MM.1S (cell line): ENCODE results near the gene OLIG2.
A peak's percentile ranks its signal among the peaks of the same experiment; 100 is the strongest.

Experiments used
- DNase-seq: peaks from one replicate; pipeline ENCODE4 v3.0.0-alpha.2; 2015
- H2AFZ ChIP-seq: fragments of 300-600 bp; sonication (generic); 2 replicates; pipeline ENCODE4 v1.6.0; 2016; ENCODE audit warnings: antibody characterized with exemption, low read length
- H3F3A ChIP-seq: fragments of 300-600 bp; sonication (generic); 2 replicates; pipeline ENCODE4 v1.6.1; 2016; ENCODE audit warnings: mild to moderate bottlenecking, antibody characterized with exemption, low read length, moderate library complexity, mixed read lengths; ENCODE audit not compliant: insufficient read depth
- H3K27ac ChIP-seq: fragments of 300-600 bp; sonication (generic); 2 replicates; pipeline ENCODE4 v1.5.1; 2016; ENCODE audit warnings: mild to moderate bottlenecking, low read length
- H3K27me3 ChIP-seq: fragments of 300-600 bp; sonication (generic); replicated peaks from 2 replicates; pipeline ENCODE4 v1.6.0; 2016; ENCODE audit warnings: low read length; ENCODE audit not compliant: insufficient read depth
- H3K36me3 ChIP-seq: fragments of 300-600 bp; sonication (generic); replicated peaks from 2 replicates; pipeline ENCODE4 v1.6.1; 2016; ENCODE audit warnings: mild to moderate bottlenecking, low read length, mixed read lengths; ENCODE audit not compliant: insufficient read depth
- H3K4me1 ChIP-seq: fragments of 300-600 bp; sonication (generic); 2 replicates; pipeline ENCODE4 v1.6.1; 2016; ENCODE audit warnings: low read length, mixed read lengths
- H3K4me2 ChIP-seq: fragments of 300-600 bp; sonication (generic); 2 replicates; pipeline ENCODE4 v1.6.0; 2016; ENCODE audit warnings: low read depth, low read length
- H3K4me3 ChIP-seq: fragments of 300-600 bp; sonication (generic); 2 replicates; pipeline ENCODE4 v1.5.1; 2016; ENCODE audit warnings: low read length, mixed read lengths
- H3K79me2 ChIP-seq: fragments of 300-600 bp; sonication (generic); 2 replicates; pipeline ENCODE4 v1.6.1; 2016; ENCODE audit warnings: mixed run types, low read length, mixed read lengths
- H3K9ac ChIP-seq: fragments of 300-600 bp; sonication (generic); 2 replicates; pipeline ENCODE4 v1.6.1; 2016; ENCODE audit warnings: low read length, mixed read lengths
- H3K9me2 ChIP-seq: fragments of 300-600 bp; sonication (generic); replicated peaks from 2 replicates; pipeline ENCODE4 v1.6.1; 2016; ENCODE audit warnings: mild to moderate bottlenecking, low read length, mixed read lengths; ENCODE audit not compliant: insufficient read depth
- H3K9me3 ChIP-seq: fragments of 300-600 bp; sonication (generic); replicated peaks from 2 replicates; pipeline ENCODE4 v1.6.1; 2016; ENCODE audit warnings: mild to moderate bottlenecking, low read length, mixed read lengths; ENCODE audit not compliant: insufficient read depth
- H4K20me1 ChIP-seq: fragments of 300-600 bp; sonication (generic); 2 replicates; pipeline ENCODE4 v1.6.1; 2016; ENCODE audit warnings: mild to moderate bottlenecking, low read length, moderate library complexity, mixed read lengths; ENCODE audit not compliant: insufficient read depth
- EZH2 ChIP-seq: fragments of 300-600 bp; sonication (generic); optimal IDR thresholded peaks from 2 replicates; pipeline ENCODE3; 2017; ENCODE audit warnings: low read depth, mild to moderate bottlenecking, antibody characterized with exemption, low read length, mixed read lengths
- EZH2phosphoT487 ChIP-seq: fragments of 300-600 bp; sonication (generic); IDR thresholded peaks from 2 replicates; pipeline ENCODE4 v1.6.1; 2018; ENCODE audit warnings: antibody characterized with exemption, low read length
- TF ChIP-seq, protein P1 (sequence below): fragments of 300-600 bp; sonication (generic); IDR thresholded peaks from 2 replicates; pipeline ENCODE4 v1.5.1; 2016; ENCODE audit warnings: antibody characterized with exemption, low read length, mixed read lengths

Gene OLIG2

DNA sequence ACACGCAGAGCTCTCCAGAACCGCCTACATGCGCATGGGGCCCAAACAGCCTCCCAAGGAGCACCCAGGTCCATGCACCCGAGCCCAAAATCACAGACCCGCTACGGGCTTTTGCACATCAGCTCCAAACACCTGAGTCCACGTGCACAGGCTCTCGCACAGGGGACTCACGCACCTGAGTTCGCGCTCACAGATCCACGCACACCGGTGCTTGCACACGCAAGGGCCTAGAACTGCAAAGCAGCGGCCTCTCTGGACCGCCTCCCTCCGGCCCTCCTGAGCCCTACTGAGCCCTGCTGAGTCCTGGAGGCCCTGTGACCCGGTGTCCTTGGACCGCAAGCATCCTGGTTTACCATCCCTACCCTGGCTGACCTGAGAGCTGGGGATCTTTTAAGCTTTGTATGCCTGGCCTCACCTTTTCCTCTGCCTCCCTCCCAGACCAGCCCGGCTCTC, 8.3 kb downstream of the OLIG2 start:
- Histone ChIP-seq H2AFZ (no peak overlapping the region), H3K9ac (no peak overlapping the region)

DNA sequence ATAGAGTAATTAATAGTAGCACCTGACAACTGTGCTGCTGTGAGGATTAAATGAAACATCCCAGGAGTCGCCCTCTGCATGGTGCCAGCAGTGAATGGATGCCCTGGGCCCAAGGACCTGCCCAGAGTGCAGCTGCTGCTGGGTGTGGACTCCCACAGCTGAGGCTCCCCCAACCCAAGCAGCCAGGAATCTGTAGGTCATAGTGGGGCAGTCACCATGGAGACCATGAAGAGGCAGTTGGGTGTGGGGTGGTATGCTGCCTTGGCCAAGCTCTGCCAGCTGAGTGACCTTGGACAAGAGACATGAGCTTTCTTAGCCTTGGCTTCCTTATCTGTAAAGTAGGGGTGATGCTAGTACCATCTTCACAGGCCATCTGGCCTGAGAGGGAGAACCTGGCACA, 9.4 kb downstream of the OLIG2 start:
- Histone ChIP-seq H3K79me2 (no peaks in the 10 kb centered on the region), H3K4me2 (no peak overlapping the region), H2AFZ (no peak overlapping the region), H3K27ac (no peak overlapping the region), H4K20me1 (no peaks in the 10 kb centered on the region), H3K9me2 (no peaks in the 10 kb centered on the region), H3K9me3 (no peaks in the 10 kb centered on the region), H3K4me1 (peaks cover 17% of the 10 kb centered on the region), H3K27me3 (no peaks in the 10 kb centered on the region), H3K9ac (no peak overlapping the region), H3K4me3 (no peak overlapping the region), H3F3A (no peaks in the 10 kb centered on the region), H3K36me3 (no peaks in the 10 kb centered on the region)
- TF ChIP-seq, protein P1, sequence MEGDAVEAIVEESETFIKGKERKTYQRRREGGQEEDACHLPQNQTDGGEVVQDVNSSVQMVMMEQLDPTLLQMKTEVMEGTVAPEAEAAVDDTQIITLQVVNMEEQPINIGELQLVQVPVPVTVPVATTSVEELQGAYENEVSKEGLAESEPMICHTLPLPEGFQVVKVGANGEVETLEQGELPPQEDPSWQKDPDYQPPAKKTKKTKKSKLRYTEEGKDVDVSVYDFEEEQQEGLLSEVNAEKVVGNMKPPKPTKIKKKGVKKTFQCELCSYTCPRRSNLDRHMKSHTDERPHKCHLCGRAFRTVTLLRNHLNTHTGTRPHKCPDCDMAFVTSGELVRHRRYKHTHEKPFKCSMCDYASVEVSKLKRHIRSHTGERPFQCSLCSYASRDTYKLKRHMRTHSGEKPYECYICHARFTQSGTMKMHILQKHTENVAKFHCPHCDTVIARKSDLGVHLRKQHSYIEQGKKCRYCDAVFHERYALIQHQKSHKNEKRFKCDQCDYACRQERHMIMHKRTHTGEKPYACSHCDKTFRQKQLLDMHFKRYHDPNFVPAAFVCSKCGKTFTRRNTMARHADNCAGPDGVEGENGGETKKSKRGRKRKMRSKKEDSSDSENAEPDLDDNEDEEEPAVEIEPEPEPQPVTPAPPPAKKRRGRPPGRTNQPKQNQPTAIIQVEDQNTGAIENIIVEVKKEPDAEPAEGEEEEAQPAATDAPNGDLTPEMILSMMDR = no peak
- DNase-seq = no peak

More for the DNA sequence above, 8.3 kb downstream of the OLIG2 start:
- H4K20me1 ChIP-seq = no peaks in the 10 kb centered on the region
- H3K27me3 ChIP-seq = peaks cover 6% of the 10 kb centered on the region
- H3K79me2 ChIP-seq = no peaks in the 10 kb centered on the region
- H3K4me2 ChIP-seq = no peak overlapping the region
- no peak for DNase-seq
- peaks cover 17% of the 10 kb centered on the region for H3K4me1 ChIP-seq
- no peak overlapping the region for H3K27ac ChIP-seq
- H3K4me3 ChIP-seq = no peak overlapping the region
- H3F3A ChIP-seq = no peaks in the 10 kb centered on the region
- H3K9me2 ChIP-seq = no peaks in the 10 kb centered on the region
- no peaks in the 10 kb centered on the region for H3K36me3 ChIP-seq
- TF ChIP-seq EZH2 (no peak), EZH2phosphoT487 (no peak)
- TF ChIP-seq, protein P1 = no peak
- H3K9me3 ChIP-seq = no peaks in the 10 kb centered on the region

DNA sequence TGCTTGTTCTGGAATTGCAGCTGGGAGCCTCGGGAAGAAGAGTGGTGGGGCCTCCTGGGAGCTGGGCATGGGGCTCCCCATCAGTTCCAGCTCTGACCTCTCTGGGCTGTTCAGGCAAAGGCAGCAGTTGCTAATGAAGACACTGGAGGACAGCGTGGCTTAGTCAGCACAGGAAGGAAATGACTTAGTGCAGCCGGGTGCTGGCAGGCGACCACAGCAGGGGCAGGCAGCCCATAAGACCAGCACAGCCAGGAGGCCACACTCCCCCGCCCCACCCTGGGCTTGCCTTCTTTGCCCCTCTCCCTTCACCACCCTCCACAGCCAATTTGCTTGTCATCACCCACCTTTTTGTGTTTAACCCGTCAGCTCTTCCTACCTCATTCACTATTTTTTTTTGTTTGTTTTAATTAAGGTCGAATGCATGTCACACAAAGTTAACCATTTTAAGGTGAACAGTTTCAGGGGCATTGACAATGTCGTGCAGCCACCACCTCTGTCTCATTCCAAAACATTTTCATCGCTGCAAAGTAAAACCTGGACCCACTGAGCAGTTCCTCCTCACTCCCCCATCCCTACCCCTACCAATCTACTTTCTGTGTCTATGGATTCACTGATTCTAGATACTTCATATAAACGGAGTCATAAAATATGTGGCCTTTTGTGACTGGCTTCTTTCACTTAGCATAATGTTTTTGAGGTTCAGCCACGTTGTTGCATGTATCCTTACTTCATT, 10.9 kb downstream of the OLIG2 start:
- peak overlapping the region; percentile 86 for H3K4me2 ChIP-seq
- TF ChIP-seq, protein P1 = no peak
- no peak for TF ChIP-seq EZH2phosphoT487
- TF ChIP-seq EZH2 = no peak

More for the DNA sequence above, 10.9 kb downstream of the OLIG2 start:
- DNase-seq = peak; percentile 92
- Histone ChIP-seq H3K27ac (peak overlapping the region; percentile 72; the same call in 1 of the 2 replicates), H3K36me3 (no peaks in the 10 kb centered on the region), H3F3A (no peaks in the 10 kb centered on the region), H3K9me3 (no peaks in the 10 kb centered on the region), H3K4me3 (no peak overlapping the region), H3K9ac (peak overlapping the region; percentile 59), H2AFZ (peak overlapping the region; percentile 56), H3K27me3 (no peaks in the 10 kb centered on the region), H3K79me2 (no peaks in the 10 kb centered on the region), H3K4me1 (peaks cover 17% of the 10 kb centered on the region), H3K9me2 (no peaks in the 10 kb centered on the region), H4K20me1 (no peaks in the 10 kb centered on the region)
